ENCODE measurements around the gene HOXC13. TPM values are rescaled to one million over a fixed set of nuclear protein-coding genes. Genes with fewer than 3 reads are reported as not detected.

HOXC13 gene
- total and polyA plus RNA-seq, 3 donors from 2014 or later: 0.25 to 0.87 (median 0.63) TPM

GRCh38 chr12:53991077-53991460, 52.4 kb downstream of the HOXC13 start:
- intact Hi-C loops (cut with DNase I; ENCODE audit: low total_unique reads): no loop called here
- no peaks in the 10 kb centered on the region for H3K36me3 ChIP-seq (ENCODE audit: low read depth, missing control alignments)
- DNase-seq: no peak

GRCh38 chr12:53992377-53992889, 53.8 kb downstream of the HOXC13 start:
- 76 to 85% methylated on average over 7 of the region's 7 CpGs for WGBS, 2 donors
- TF ChIP-seq, protein P1, sequence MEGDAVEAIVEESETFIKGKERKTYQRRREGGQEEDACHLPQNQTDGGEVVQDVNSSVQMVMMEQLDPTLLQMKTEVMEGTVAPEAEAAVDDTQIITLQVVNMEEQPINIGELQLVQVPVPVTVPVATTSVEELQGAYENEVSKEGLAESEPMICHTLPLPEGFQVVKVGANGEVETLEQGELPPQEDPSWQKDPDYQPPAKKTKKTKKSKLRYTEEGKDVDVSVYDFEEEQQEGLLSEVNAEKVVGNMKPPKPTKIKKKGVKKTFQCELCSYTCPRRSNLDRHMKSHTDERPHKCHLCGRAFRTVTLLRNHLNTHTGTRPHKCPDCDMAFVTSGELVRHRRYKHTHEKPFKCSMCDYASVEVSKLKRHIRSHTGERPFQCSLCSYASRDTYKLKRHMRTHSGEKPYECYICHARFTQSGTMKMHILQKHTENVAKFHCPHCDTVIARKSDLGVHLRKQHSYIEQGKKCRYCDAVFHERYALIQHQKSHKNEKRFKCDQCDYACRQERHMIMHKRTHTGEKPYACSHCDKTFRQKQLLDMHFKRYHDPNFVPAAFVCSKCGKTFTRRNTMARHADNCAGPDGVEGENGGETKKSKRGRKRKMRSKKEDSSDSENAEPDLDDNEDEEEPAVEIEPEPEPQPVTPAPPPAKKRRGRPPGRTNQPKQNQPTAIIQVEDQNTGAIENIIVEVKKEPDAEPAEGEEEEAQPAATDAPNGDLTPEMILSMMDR (IDR thresholded peaks at IDR 0.05): no peak
- TF ChIP-seq POLR2A (IDR thresholded peaks at IDR 0.05): no peak
- DNase-seq: no peak
- Histone ChIP-seq H3K27me3 (peaks cover 3% of the 10 kb centered on the region), H3K27ac (no peak overlapping the region), H3K9me3 (no peaks in the 10 kb centered on the region), H3K36me3 (ENCODE audit: low read depth, missing control alignments) (no peaks in the 10 kb centered on the region), H3K4me1 (peaks cover 21% of the 10 kb centered on the region), H3K4me3 (no peak overlapping the region)
- intact Hi-C loops (cut with DNase I; ENCODE audit: low total_unique reads): no loop called here

More at GRCh38 chr12:53991077-53991460, 52.4 kb downstream of the HOXC13 start:
- Histone ChIP-seq H3K9me3 (no peaks in the 10 kb centered on the region), H3K4me1 (peaks cover 21% of the 10 kb centered on the region), H3K4me3 (no peak overlapping the region), H3K27me3 (peaks cover 3% of the 10 kb centered on the region), H3K27ac (no peak overlapping the region)
- TF ChIP-seq POLR2A (IDR thresholded peaks at IDR 0.05): no peak
- TF ChIP-seq, protein P1 (IDR thresholded peaks at IDR 0.05): no peak
- WGBS, 2 donors: 23 to 42% methylated on average over 8 of the region's 8 CpGs

DNA sequence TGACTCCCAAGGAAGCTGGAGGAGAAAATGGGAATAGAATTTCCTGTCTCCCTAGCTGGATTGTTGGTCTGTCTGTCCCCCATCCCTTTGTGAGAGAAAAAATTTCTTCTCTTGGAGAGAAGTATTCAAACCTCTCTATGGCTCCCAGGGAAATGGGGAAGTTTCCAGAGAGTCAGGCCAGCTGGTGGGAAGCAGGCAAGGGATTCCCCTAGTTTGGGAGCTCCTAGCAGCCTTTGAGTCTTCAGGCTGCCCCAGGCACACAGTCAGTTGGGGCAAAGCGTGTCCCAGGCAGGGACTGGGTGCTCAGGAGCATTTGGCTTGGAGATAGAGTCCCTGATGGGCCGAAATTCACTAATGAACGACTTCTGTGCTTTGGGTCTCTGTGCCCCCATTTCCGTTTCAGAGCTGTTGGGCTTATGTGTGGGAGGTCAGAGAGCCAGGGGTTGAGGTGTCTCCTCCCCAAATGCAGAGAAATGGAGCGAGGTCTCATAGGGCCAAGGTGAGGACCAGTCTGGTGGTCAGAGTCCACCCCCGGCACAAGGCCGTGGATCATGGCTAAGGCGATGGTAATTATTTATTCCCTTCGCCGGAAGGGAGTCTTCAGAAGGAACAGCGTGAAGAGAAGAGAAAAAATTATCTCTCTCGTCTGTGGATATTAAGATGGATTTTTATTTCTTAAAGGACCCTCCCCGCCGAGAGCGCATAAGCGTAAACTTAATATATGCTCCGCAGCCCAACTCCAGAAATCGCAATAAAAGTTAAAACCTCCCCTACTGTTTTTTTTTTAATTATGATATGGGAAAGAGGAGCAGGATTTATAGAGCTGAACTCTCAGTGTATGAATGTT, 54.8 kb downstream of the HOXC13 start:
- no peak for DNase-seq
- Histone ChIP-seq H3K27me3 (peaks cover 3% of the 10 kb centered on the region), H3K9me3 (no peaks in the 10 kb centered on the region), H3K36me3 (ENCODE audit: low read depth, missing control alignments) (no peaks in the 10 kb centered on the region), H3K27ac (no peak overlapping the region), H3K4me3 (no peak overlapping the region), H3K4me1 (peaks cover 27% of the 10 kb centered on the region)
- 39 to 59% methylated on average over 18 of the region's 18 CpGs for WGBS, 2 donors
- TF ChIP-seq, protein P1 (IDR thresholded peaks at IDR 0.05): no peak
- TF ChIP-seq POLR2A (IDR thresholded peaks at IDR 0.05): no peak
- intact Hi-C loops (cut with DNase I; ENCODE audit: low total_unique reads): no loop called here

DNA sequence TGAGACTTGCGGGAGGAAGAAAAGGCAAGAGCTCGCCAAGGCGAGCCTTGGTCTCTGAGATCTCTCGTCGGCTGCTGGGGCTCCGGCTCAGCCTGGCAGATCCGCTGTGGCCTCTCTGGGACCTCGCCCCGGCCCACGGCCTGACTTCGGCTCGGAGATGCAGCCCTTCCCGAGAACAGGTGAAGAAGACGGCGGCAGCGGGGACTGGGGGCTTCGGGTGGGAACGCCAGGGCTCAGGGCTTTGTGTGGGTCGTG, 55.3 kb downstream of the HOXC13 start:
- Histone ChIP-seq H3K4me3 (peak overlapping the region in 1 of 2 donors; percentile 38), H3K27ac (no peak overlapping the region), H3K4me1 (peaks cover 27% of the 10 kb centered on the region), H3K27me3 (peaks cover 3% of the 10 kb centered on the region), H3K36me3 (ENCODE audit: low read depth, missing control alignments) (no peaks in the 10 kb centered on the region), H3K9me3 (no peaks in the 10 kb centered on the region)
- DNase-seq: no peak
- intact Hi-C loops (cut with DNase I; ENCODE audit: low total_unique reads): no loop called here
- 24 to 37% methylated on average over 8 to 19 of the region's 19 CpGs for WGBS, 2 donors
- TF ChIP-seq, protein P1 (IDR thresholded peaks at IDR 0.05): no peak
- no peak for TF ChIP-seq POLR2A (IDR thresholded peaks at IDR 0.05)

All from testis (tissue), 3 donors.